Thyroid gland (tissue), 4 donors: ENCODE measurements around the gene FAM83F.
"Not testable (repeated sequence)": the region's sequence is repeated elsewhere in the genome, so short reads cannot be mapped to it uniquely, and the experiment has no call there.

Experiments
- CTCF ChIP-seq, 6 experiments: fragments of 200-600 bp in 3 of 6; fragments of 450-650 bp in 3 of 6; sonication (generic) in 3 of 6; IDR thresholded peaks; one replicate each; pipeline ENCODE4 v1.5.1; 2016 to 2019; ENCODE audit warnings: antibody characterized with exemption in 6 of 6, mild to moderate bottlenecking in 2 of 6, inconsistent platforms in 1 of 6, moderate library complexity in 1 of 6
- POLR2A ChIP-seq, 2 donors: fragments of 450-650 bp; IDR thresholded peaks; one replicate each; pipeline ENCODE4 v1.6.1; 2017; ENCODE audit warnings: antibody characterized with exemption in 2 of 2, mild to moderate bottlenecking in 2 of 2, moderate library complexity in 1 of 2

GRCh38 chr22:40025062-40025379 lies 30.3 kb downstream of the FAM83F start:
- TF ChIP-seq CTCF, POLR2A (IDR thresholded peaks at IDR 0.05): not testable (repeated sequence)
